ENCODE results near the gene ITGA8.

The ITGA8 gene

DNA sequence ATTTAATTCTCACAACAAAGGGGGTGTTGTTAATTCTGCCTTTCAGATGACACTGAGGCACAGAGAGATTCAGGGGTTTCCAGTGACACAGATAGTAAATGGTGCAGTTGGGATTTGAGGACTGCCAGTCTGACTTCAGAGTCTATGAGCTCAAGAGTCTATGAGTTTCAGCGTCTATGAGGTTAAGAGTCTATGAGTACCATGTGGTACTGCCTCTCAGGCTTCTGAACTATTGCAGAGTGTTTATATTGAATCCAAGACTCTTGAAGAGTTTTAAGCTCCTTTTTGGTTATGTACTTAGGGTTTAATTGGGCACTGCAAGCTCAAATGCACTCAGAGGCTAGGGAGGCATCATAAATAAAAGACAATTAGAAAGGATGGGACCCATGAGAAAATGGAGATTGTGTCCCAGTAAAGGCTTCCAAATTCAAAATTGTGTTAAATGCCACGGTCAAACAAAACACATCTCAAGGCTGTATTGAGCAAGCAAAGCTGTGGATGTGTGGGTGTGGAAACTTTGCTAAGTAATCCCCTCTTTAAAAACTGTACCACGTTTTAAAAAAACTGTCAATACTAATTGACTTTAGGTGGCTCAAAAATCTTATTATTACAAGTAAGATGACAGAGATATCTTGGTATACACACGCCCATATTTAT is 224.7 kb downstream of the ITGA8 start:
- H3K4me1 ChIP-seq (ENCODE audit: control insufficient read depth in 1 of 2, insufficient read depth in 1 of 2, low read depth in 1 of 2, low read length in 1 of 2), result no peaks in the 10 kb centered on the region
- H3K27me3 ChIP-seq, result no peaks in the 10 kb centered on the region
- no peaks in the 10 kb centered on the region for H3K36me3 ChIP-seq
- H3K27ac ChIP-seq, result no peak overlapping the region
- TF ChIP-seq, protein P1, sequence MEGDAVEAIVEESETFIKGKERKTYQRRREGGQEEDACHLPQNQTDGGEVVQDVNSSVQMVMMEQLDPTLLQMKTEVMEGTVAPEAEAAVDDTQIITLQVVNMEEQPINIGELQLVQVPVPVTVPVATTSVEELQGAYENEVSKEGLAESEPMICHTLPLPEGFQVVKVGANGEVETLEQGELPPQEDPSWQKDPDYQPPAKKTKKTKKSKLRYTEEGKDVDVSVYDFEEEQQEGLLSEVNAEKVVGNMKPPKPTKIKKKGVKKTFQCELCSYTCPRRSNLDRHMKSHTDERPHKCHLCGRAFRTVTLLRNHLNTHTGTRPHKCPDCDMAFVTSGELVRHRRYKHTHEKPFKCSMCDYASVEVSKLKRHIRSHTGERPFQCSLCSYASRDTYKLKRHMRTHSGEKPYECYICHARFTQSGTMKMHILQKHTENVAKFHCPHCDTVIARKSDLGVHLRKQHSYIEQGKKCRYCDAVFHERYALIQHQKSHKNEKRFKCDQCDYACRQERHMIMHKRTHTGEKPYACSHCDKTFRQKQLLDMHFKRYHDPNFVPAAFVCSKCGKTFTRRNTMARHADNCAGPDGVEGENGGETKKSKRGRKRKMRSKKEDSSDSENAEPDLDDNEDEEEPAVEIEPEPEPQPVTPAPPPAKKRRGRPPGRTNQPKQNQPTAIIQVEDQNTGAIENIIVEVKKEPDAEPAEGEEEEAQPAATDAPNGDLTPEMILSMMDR (IDR thresholded peaks at IDR 0.05), result no peak
- no peak overlapping the region for H3K4me3 ChIP-seq (ENCODE audit: low read depth in 1 of 2, low read length in 1 of 2)
- H3K9me3 ChIP-seq, result no peaks in the 10 kb centered on the region

DNA sequence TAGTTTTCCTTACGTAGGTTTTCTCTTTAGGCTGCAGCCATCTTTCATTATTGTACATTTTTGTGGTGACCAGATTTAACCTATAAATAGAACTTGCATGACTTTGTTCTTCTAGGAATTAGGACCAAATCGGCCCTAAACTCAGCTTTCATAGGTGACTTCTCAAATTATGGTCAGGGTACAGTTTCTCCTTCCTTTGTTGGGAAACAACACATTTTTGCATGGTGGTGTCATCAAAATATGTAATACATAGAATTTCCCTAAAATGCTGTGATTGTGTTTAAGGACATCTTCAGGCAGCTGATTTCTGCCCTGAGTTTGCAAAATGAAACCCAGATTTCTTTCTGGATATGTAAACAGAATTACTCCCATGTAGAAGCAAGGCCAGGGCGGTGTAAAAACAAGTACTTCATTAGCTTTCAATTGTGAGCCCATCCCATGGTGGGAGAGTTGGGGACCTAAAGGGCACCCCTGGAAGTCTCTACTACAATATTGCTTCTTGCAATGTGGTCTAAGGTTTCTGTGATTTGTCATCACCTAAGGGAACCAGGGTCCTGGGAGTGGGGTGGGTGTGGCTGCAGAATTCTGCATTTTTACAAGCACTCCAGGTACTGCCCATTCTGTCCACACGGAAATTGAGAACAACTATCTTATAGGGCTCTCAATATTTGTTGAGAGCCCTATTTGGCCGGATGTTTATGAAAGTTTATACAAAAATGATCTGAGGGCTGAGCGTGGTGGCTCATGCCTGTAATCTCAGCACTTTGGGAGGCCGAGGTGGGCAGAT is 227.7 kb downstream of the ITGA8 start:
- no peak overlapping the region for H3K27ac ChIP-seq
- TF ChIP-seq, protein P1 (IDR thresholded peaks at IDR 0.05), result no peak

DNA sequence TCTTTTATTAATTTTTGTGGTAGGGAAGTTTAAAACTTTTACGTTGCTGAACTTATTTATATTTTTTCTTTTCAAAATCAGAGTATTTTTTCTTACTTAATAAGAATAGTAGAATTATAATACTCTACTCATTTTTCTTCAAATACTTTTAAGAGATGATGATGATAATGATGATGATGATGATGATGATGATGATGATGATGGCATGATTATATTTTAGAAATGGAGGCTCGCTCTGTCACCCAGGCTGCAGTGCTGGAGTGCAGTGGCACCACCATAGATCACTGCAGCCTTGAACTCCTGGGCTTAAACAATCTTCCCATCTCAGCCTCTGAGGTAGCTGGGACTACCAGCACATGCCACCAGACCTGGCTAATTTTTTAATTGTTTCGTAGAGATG is 230.3 kb downstream of the ITGA8 start:
- no peak overlapping the region for H3K4me3 ChIP-seq (ENCODE audit: low read depth in 1 of 2, low read length in 1 of 2)
- TF ChIP-seq, protein P1 (IDR thresholded peaks at IDR 0.05), result no peak
- H3K4me1 ChIP-seq (ENCODE audit: control insufficient read depth in 1 of 2, insufficient read depth in 1 of 2, low read depth in 1 of 2, low read length in 1 of 2), result no peaks in the 10 kb centered on the region
- H3K27me3 ChIP-seq, result no peaks in the 10 kb centered on the region
- H3K36me3 ChIP-seq, result no peaks in the 10 kb centered on the region
- no peaks in the 10 kb centered on the region for H3K9me3 ChIP-seq
- no peak overlapping the region for H3K27ac ChIP-seq

More for the DNA sequence above, 227.7 kb downstream of the ITGA8 start:
- Histone ChIP-seq H3K9me3 (no peaks in the 10 kb centered on the region), H3K4me3 (ENCODE audit: low read depth in 1 of 2, low read length in 1 of 2) (no peak overlapping the region), H3K27me3 (no peaks in the 10 kb centered on the region), H3K36me3 (no peaks in the 10 kb centered on the region), H3K4me1 (ENCODE audit: control insufficient read depth in 1 of 2, insufficient read depth in 1 of 2, low read depth in 1 of 2, low read length in 1 of 2) (no peaks in the 10 kb centered on the region)

DNA sequence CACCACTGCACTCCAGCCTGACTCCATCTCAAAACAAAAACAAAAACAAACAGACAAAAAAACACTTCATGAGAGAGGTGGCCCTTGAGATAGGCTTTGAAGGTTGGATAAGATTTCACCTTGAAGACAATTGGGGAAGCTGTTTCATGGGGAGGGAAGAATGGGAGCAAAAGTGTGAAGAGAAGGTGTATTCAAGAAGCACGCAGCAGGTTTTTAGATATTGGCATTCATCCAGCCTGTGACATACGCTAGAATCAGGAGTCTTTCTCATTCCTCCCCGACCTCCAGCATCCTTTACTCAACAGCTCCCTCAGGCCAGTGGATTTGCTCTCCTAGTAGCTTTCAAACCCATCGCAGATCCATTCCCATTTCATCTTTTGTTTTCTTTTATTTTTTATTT is 232.3 kb downstream of the ITGA8 start:
- no peaks in the 10 kb centered on the region for H3K27me3 ChIP-seq
- H3K9me3 ChIP-seq, result no peaks in the 10 kb centered on the region
- H3K4me3 ChIP-seq (ENCODE audit: low read depth in 1 of 2, low read length in 1 of 2), result no peak overlapping the region
- H3K4me1 ChIP-seq (ENCODE audit: control insufficient read depth in 1 of 2, insufficient read depth in 1 of 2, low read depth in 1 of 2, low read length in 1 of 2), result no peaks in the 10 kb centered on the region
- TF ChIP-seq, protein P1 (IDR thresholded peaks at IDR 0.05), result no peak
- no peak overlapping the region for H3K27ac ChIP-seq
- H3K36me3 ChIP-seq, result no peaks in the 10 kb centered on the region

DNA sequence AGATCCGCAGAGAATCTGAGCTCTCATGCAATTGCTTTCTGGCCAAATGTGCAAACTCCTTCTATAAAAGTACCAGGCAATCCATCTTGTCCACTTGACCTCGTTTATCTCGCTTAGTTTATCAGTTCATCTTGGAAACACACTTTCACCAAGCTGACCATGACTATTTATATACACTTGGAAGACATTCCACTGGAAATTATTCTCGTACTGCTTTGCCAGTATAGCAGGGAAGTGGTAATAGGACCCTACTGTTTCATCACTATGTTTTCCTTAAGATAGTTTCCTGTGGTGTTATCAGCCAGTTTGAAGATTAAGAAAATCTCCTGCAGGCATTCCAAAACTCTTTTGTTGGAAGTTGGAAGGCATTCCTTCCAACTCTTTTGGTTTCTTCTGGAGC is 233.3 kb downstream of the ITGA8 start:
- H3K27ac ChIP-seq, result no peak overlapping the region
- H3K4me1 ChIP-seq (ENCODE audit: control insufficient read depth in 1 of 2, insufficient read depth in 1 of 2, low read depth in 1 of 2, low read length in 1 of 2), result no peaks in the 10 kb centered on the region
- H3K4me3 ChIP-seq (ENCODE audit: low read depth in 1 of 2, low read length in 1 of 2), result no peak overlapping the region
- TF ChIP-seq, protein P1 (IDR thresholded peaks at IDR 0.05), result no peak
- H3K36me3 ChIP-seq, result no peaks in the 10 kb centered on the region
- H3K27me3 ChIP-seq, result no peaks in the 10 kb centered on the region
- H3K9me3 ChIP-seq, result no peaks in the 10 kb centered on the region

All from neutrophil (primary cell).